ENCODE measurements around the gene SLC25A45.

DNA sequence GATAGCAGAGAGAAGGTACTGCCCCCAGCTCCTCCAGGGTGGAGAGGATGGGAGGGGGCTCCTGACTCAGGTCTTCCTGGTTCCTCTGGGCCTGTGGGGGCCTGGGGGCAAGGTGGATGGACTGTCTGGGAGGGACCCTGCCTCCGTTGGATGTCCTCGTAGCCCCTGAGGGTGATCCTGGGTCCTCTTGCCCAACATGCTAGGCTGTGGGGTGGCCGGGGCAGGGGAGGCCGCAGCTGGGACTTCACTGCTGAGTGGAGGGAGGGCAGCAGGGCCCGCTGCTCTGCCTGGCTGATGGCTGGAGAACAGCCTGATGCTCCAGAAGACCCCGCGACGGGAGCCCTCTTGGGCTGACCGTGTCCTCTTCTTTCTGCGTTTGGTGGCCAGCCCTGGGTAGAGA lies 17.4 kb upstream of the SLC25A45 start:
- TF ChIP-seq, protein P1, sequence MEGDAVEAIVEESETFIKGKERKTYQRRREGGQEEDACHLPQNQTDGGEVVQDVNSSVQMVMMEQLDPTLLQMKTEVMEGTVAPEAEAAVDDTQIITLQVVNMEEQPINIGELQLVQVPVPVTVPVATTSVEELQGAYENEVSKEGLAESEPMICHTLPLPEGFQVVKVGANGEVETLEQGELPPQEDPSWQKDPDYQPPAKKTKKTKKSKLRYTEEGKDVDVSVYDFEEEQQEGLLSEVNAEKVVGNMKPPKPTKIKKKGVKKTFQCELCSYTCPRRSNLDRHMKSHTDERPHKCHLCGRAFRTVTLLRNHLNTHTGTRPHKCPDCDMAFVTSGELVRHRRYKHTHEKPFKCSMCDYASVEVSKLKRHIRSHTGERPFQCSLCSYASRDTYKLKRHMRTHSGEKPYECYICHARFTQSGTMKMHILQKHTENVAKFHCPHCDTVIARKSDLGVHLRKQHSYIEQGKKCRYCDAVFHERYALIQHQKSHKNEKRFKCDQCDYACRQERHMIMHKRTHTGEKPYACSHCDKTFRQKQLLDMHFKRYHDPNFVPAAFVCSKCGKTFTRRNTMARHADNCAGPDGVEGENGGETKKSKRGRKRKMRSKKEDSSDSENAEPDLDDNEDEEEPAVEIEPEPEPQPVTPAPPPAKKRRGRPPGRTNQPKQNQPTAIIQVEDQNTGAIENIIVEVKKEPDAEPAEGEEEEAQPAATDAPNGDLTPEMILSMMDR (IDR thresholded peaks at IDR 0.05; ENCODE audit: insufficient read depth, low read length) = no peak
- no peak for TF ChIP-seq SPI1 (IDR thresholded peaks at IDR 0.05; ENCODE audit: borderline replicate concordance, low read depth)
- TF ChIP-seq, protein P2, sequence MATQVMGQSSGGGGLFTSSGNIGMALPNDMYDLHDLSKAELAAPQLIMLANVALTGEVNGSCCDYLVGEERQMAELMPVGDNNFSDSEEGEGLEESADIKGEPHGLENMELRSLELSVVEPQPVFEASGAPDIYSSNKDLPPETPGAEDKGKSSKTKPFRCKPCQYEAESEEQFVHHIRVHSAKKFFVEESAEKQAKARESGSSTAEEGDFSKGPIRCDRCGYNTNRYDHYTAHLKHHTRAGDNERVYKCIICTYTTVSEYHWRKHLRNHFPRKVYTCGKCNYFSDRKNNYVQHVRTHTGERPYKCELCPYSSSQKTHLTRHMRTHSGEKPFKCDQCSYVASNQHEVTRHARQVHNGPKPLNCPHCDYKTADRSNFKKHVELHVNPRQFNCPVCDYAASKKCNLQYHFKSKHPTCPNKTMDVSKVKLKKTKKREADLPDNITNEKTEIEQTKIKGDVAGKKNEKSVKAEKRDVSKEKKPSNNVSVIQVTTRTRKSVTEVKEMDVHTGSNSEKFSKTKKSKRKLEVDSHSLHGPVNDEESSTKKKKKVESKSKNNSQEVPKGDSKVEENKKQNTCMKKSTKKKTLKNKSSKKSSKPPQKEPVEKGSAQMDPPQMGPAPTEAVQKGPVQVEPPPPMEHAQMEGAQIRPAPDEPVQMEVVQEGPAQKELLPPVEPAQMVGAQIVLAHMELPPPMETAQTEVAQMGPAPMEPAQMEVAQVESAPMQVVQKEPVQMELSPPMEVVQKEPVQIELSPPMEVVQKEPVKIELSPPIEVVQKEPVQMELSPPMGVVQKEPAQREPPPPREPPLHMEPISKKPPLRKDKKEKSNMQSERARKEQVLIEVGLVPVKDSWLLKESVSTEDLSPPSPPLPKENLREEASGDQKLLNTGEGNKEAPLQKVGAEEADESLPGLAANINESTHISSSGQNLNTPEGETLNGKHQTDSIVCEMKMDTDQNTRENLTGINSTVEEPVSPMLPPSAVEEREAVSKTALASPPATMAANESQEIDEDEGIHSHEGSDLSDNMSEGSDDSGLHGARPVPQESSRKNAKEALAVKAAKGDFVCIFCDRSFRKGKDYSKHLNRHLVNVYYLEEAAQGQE (IDR thresholded peaks at IDR 0.05; ENCODE audit: insufficient replicate concordance, low read depth) = no peak
